Measurements from ENCODE around the gene EPHA5.

Gene EPHA5

DNA sequence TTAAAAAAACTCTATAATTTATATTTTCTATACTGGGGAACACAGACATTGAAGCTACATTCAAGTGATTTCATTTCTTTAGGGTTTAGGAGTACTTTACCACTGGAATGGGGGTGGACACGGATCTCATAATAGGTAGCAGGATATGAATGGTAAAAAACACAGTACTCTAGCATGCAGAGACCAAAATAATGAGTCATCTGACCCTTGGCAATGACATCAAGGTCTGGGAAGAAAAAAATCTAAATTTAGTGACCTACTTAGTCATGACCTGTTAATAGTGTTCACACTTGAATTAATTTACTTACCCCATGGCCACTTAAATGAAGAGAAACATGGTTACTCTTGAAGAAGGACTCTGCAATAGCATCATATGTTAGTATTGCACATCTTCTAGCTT lies 187.9 kb downstream of the EPHA5 start:
- no peak for DNase-seq

DNA sequence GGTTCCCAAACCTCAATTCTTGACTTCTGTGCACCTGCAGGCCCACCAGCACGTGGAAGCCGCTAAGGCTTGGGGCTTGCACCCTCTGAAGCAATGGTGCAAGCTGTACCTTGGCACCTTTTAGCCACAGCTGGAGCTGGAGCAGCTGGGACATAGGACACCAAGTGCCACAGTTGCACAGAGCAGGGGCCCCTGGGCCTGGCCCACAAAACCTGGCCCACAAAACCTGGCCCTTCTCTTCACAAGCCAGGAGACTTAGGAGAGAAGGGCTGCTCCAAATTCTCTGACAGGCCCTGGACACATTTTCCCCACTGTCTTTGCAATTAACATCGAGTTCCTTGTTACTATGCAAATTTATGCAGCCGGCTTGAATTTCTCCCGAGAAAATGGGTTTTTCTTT lies 197.8 kb downstream of the EPHA5 start:
- no peak for DNase-seq

DNA sequence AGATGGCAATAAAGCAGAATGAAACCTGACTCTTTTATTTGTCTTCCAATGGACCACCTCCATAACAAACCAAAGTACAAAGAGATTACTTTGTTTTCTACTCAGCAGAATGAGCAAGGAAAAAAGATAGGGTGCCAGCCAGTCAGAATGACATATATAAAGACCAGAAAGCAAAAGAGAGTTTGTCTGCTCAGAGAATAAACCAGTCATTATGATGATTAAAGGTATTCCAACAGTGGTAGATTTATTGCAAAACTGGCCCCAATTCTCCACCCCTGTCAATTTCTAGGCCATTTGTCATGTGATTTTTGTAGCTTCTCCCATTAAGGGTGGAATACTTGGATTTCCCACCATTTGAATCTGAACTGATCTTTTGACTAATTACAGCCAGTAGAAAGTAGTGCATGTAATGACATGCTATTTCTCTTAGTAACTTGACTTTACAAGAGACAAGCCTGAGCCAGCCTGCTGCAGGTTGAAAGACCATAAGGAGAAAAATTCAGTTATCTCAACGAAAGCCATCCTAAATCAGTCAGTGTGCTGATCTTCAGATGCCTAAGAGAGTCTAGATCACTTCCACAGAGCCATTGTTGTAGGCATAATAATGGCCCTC lies 203.1 kb downstream of the EPHA5 start:
- no peak for DNase-seq

DNA sequence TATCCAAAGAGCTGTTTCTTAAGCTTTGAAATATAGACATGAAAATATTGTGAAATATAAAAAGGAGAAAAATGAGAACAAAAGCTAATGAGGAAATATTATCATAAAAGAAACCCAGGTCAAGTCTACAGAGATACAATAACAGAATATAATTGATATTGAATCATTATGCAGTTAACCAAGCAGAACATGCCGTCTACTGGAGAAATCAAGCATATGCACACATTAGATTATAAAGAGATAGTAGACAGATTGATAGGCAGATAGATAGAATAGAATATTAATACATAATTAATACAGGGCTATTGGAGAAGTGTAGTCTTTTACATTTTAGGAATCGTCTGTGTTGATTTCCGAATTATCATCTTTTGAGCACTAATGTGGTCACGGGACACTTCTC lies 208.5 kb downstream of the EPHA5 start:
- no peak for DNase-seq

DNA sequence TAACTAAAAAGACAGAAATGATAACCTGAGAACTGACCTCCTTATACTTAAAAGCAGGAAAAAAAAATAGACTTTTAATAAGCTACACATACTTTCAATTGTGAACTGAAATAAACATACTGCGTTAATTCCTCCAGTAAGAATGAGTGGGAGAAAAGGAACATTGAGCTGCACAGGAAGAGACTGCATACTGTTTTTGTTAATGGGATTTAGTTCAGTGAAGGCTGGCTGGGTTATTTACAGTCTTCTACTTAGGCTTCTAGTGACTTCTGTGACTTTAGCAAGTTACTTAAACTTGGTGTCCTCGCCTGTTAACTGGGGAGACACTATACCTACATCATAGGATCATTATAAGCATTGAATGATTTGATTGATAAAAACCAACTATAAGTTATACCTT lies 213.3 kb downstream of the EPHA5 start:
- no peak for DNase-seq

DNA sequence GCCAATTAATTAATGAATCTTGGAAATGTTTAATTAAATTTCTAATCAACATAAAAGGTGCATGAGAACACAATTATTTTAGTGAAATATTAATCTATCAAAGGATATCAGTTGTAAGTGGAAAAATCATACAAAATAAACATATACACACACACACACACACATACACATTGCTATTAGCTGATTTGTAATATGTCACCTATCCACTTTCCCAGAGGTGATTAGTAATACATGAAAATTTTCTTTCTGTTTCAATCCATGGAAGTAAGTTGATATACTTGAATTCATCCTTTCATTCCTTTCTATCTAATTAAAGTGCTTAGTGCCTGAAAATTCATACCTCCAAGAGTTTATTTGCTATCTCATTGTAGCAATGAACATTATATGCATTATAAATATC lies 213.7 kb downstream of the EPHA5 start:
- no peak for DNase-seq

DNA sequence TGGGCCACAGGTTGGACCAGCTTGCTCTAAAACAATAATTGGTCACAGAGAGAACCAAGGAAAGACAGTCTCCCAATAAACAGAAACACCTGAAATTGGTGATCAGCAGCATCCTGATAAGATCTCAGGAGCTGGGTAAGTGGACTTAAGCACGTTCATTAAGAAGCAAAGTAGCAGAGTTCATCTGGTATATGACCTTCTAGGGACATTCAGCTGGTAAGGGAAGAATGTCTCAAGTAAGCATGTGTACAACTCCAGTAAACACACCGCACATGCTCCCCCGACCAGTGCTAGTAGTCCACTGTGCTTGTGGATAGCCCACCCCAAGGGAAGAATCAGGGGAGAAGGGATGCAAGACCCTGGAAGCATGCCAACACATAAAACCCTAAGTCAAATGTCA lies 216.9 kb downstream of the EPHA5 start:
- DNase-seq: no peak

DNA sequence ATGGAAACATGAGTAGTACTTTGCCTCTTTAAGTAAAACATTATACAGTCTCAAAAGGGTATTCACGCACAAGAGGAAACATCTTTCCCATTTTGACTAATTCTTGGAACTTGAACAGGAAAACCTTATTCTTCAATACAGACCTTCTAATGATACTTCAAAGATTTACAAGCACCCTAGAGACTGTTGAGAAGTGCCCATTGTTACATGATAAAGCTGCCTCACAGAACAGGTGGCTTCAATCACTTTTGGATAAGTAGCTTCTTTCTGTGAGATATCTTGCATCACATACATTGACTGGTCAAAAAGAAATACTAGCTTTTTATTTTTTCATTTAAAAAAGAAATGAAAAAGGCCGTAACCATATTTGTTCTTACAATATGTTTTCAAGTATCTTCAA lies 219.4 kb downstream of the EPHA5 start:
- DNase-seq: no peak

DNA sequence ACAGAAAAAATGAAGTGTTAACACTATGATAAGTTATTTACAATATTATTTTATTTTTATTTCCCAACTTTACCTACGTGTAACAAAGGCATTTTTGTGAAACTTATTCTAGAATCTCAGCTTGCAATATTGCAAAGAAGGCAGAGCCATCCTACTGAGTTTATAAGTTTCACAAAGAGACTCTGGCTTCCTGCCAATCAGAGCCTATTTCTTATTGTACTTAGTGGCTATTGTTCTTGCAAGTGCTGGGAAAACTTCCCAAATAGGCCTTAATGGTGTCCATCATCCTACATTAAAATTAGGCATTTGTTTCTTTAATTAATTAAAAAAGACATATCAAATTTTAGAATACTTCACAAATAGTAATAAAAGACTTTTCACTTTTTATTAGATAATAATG lies 233.2 kb downstream of the EPHA5 start:
- DNase-seq: no peak

DNA sequence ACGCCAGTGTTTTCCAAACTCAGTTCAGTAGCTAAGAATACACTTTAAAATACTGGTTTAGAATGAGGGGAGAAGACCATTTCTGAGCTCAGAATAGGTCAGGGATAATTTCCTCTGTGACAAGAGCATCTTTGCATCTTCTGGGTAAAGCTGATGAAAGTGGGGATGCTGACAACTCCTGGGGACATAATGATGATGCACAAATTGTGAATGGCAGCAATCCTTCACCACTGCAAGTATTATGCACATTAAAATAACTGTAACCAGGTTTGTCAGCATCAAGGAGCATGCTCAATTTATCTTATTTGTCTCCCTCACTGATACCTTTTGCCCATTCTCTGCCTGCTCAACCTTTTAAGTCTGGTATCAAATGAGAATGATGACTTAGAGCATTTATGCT lies 248.2 kb downstream of the EPHA5 start:
- no peak for DNase-seq

DNA sequence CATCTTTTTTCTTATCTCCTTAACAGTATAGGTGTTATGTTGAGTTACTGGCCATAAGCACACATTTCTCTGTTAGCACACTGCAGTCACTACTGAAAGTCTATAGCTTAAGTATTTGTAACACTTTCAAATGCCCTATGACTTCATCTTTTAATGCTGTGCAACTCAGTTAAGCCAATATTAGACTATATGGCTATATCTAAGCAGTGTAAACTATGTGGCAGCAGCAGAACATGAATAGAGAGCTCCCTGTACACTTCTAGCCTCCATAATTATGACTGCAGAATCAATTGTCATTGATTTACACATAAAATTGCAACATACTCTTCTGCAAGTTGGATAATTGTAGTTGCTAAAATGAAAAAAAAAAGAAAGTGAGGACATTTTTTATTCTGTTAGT lies 250.3 kb downstream of the EPHA5 start:
- DNase-seq: no peak

DNA sequence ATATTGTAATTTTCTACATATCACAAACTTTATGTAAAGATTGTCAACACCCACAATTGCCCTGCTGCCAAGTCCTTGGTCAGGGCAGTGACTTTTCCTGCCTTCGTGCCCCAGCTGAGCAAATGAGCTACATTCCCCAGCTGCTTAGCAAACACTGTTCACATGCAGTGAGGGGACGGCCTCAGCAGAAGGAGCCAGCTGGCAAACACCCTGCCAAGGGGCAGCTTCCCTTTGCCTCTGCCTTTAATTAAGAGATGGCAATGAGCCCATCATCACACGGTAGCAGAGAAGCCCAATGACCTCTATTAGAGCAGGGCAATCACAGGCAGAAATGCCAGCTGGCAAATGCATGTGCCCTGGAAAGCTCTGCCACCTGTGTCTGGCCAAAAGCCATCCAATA lies 253.4 kb downstream of the EPHA5 start:
- DNase-seq: no peak

DNA sequence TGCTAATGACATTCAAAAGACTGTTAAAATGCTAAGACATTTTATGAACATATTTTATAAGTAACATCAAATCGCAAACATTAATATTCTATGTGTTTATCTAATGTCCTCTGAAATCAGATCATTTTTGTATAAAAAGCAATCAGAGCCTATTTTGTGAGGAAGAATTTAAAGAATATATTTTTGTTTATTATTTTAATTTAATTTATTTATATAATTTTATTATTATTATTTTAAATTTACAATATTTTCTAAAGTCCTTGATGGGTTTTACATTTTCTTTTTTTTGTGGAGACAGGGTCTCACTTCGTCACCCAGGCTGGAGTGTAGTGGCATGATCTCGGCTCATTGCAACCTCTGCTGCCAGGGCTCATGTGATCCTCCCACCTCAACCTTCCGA lies 262.8 kb downstream of the EPHA5 start:
- no peak for DNase-seq

DNA sequence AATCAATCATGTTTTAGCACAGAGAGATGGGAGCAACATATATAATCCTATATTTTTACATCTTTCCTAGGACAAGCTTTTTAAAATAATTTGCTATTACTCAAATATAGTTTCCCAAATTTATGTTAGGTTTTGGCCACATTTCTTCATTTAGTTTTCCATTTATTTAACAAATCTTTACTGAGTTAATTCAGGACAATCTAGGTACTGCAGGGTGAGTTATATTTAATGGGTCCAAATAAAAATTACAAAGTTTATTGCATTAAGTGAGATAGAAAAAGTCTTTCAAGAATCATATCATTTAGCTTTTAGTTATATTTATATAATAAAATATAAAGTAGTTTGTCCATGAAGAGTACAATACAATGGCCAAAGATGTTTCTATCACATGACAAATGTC lies 269.2 kb downstream of the EPHA5 start:
- DNase-seq: no peak

DNA sequence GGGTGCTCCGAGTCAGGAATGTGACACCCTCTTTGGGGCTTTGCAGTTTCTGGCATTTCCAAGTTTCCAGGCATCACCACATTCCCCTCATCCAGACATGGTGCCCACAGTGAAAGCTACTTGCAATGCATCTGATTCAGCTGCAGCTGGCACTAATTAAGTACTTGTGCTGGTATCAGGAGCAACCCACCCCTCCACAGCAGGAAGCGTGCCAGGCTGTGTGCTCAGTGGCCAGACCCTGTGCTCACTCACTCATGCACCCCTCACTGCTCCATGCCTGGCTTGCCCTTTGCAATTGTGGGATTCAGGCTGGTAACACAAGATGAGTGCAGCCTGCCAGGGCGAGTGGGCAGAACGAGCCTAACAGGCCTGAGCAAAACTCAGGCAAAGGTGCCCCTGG lies 271.2 kb downstream of the EPHA5 start:
- no peak for DNase-seq

DNA sequence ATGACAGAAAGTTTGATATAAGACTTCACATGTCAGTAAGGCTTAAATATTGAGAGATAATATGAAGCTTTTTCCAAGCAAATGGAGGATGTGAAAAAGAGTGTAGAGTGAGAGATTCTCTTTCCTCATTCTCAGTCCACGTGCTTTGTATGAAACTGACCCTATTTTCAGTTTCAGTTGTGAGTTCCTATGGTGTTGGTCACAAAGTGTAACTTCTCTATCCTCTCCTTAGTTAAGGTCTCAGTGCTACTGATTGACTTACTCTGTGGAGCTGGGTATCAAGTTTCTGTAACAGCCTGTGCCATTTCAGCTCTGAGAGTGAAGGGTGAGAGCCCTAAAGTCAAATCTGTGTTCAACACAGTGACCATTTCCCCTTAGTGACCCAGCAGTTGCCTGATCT lies 277.2 kb downstream of the EPHA5 start:
- DNase-seq: no peak

DNA sequence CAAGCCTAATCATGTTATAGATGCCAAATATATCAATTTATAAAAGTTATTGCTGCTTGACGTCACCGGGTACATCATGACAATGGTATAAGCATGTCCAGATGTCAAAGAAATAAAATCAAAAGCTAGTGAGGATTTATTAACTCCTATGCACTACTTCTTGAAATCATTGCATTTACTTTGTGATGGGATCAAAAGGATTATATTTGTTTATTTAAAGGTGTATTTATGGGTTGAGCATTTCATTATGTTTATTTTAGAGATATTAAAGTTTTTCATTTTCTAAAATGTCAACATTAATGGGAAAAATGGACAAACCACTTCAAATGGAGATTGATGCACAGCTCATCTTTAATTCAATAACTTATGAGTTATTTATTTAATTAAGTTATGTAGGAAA lies 277.8 kb downstream of the EPHA5 start:
- no peak for DNase-seq

DNA sequence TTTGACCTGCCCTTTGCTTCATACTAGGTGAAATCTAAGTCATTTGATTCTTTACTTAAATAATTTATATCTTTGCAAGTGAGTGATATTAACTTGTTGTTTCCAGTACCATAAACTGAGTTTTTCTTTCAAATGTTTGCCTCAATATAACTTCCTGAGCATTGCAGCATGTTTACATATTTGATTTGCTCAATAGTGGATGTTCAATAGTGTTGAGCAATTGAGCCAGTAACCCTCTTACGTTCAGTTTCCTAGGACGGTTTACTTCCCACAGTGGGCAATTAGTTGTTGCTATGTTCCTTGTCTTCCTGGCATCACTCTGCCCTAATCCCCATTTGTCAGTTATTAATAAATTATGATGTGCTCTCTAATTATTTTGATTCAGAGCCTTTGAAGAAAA lies 278.5 kb downstream of the EPHA5 start:
- DNase-seq: no peak

DNA sequence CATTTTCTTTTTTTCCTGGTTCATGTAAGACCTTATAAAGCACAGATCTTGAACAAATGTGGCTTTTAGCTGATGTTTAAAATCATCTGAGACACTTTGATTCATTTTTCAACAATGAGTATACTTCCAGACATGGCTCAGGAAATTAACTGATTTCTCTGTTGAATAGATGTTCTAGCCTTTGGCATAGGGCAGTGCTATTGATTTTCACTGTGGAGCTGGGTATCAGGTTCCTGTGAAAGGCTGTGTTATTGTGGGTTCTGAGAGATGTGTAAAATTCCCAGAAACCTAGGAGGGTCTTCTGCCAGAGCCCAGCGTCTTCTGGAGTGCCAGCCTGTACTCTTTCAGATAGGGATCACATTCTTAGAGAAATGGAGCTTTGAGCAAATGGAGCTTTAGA lies 278.9 kb downstream of the EPHA5 start:
- no peak for DNase-seq

DNA sequence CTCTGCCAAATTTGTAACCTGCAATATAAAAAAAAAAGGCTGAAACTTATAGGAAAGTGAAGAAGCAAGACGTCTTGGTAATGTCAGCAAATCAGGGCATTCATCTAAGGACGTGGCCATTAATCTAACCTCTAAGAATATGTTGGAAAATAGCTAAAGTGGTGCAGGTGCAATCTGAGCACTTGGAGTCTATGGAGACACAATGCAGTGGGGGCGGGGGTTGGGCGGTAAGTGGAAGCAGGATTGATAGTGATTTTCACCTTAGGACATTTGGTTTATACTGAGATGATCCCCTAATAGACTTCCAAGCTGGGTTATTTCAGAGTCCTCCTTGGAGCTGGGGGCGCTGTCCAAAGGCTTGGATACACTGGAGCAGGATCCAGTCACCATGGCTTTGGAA lies 283.4 kb downstream of the EPHA5 start:
- DNase-seq: no peak

DNA sequence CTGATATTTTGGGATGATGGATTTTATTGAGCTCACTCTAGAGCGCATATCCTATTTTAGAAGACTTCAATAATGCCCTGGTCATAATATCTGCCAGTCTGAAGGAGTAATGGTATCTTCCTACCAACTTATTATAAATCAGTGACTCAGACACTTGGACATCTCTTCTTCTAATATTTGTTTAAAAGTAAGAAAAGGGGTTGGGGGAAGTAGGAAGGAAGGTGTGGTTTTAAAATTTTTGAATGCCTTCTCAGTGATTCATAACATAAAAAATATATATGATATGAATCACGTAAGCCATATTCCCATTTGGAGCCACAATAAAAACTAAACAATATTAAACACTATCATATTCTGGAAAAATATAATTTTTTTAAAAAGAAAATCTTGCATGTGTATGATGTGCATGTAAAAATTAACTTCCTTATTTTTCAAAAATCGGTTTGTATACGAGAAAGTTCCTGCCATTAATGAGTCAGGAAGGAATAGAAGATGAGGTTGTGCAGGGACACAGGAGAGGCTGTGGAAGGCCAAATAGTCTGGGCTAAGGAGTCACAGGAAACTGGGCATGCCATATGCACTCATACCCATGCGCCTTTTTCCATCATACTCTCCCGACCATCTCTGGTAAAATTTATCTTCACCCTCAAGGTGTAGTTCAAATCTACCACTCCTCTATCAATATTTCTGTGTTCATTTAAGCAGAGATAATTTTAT lies 286.5 kb downstream of the EPHA5 start:
- no peak for DNase-seq

DNA sequence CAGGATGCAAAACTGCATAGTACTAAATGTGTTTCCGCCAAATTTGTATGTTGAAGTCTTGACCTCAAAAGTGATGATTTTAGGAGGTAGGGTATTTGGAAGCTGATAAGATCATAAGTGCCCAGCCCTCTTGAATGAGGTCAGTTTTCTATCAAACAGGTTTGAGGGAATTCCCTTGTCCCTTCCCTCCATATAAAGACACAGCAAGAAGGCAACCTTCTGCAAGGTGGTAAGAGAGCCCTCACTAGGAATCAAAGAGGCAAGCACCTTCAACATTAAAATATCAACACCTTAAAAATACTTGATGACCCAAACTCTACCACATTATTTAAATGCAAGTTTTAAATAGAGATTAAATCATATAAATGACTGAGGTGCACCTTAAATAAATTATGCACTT lies 288.6 kb downstream of the EPHA5 start:
- no peak for DNase-seq

DNA sequence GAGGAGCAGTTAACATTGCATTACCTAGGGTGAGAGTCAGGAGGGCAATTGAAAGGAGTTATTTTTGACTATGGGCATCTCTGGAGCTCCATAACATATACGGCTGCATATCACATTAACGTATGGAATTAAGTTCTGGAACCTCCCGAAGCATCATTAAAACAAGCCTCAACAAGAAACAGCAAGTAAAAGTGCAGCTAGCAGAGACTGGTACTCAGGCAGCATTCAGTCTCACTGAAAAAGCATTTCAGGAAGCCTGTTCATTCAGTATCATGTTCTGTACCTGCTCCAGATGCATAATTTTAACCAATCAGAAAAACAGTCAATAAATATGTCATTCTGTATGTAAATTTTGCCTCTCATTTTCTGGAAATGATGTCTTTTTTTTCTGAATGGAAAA lies 299.6 kb downstream of the EPHA5 start:
- no peak for DNase-seq

DNA sequence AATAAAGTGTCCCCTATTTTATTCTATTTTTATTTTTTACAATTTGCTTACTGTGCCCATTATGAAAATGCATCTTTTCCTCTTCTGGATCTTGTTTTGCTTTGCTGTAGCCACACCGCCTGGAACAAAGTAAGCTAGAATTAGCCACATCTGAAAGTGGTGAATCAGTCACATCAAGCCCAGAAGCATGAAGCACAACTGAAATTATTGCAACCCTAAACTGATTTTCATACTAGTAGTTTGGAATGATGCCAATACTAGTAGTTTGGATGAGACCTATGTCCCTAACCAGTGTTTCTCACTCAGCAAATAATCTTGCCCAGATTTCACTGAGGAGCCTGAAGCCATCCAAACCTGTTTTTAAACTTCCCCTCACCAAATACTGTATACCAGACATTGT lies 303.0 kb downstream of the EPHA5 start:
- DNase-seq: no peak

DNA sequence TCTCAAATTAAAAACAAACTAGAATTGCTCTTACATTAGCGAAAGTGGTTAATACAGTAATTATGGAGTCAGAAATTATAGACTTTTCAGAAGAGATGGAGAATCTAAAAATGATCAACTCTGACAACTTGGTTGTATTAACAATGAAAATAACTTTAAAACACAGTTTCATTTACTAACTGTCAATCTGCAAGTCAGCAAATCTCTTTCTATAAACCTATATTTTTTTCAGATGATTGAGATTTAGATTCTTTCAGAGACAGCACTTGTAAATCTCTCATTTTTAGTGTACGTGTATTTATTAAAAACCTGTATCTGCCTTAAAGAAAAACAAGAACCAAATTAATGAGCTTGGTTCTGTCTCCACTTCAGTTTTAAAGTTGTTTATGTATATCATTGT lies 311.4 kb downstream of the EPHA5 start:
- no peak for DNase-seq

All from T-helper 9 cell (primary cell).